ENCODE results near the gene POGZ. TPM values are rescaled to one million over a fixed set of nuclear protein-coding genes. Genes with fewer than 3 reads are reported as not detected.

POGZ gene
- total RNA-seq, 1 donor from 2014 or later, result 145 TPM

DNA sequence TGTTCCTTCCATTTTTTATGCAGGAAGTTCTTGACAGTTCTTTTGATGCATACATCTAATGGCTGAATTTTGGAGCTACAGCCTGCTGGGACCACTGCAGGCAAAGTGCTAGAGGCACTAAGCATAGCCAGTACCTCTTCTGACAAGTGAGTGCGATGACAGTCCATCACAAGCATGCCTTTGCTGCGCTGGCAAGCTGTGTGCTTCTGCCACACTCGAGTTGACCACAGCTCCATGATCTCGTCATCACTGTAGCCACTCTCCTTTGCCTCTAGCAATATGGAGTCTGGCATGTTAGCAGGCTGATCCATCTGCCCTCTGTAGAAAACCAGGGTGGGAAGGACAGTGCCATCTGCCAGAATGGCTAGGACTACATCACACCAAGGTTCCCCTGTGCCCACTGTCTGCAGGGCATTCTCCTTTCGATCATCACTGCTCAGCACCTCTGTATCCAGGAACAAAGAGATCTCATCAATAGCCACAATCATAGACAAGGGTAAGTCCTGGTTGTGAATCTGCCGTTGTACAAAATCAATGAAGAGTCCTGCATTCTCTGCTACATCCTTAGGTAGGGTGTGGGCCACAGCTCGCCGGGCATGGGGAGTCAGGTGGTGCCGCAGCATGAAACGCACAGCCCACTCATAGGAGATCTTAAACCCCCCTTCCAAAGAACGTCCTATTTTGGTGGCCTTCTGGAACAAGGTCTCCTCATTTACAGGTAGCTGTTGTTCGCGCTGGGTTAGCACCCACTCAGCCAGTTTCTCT, 53.9 kb downstream of the POGZ start:
- Mint-ChIP-seq H3K4me3 (peak overlapping the region; percentile 35), H3K4me1 (peaks cover 13% of the 10 kb centered on the region), H3K27me3 (ENCODE audit: low read depth) (no peaks in the 10 kb centered on the region), H3K36me3 (ENCODE audit: low read depth) (peaks cover 25% of the 10 kb centered on the region), H3K27ac (ENCODE audit: unreplicated experiment) (no peak overlapping the region), H3K9me3 (no peaks in the 10 kb centered on the region)
- DNase-seq (ENCODE audit: low read depth, low spot score), result no peak
- TF ChIP-seq, protein P1, sequence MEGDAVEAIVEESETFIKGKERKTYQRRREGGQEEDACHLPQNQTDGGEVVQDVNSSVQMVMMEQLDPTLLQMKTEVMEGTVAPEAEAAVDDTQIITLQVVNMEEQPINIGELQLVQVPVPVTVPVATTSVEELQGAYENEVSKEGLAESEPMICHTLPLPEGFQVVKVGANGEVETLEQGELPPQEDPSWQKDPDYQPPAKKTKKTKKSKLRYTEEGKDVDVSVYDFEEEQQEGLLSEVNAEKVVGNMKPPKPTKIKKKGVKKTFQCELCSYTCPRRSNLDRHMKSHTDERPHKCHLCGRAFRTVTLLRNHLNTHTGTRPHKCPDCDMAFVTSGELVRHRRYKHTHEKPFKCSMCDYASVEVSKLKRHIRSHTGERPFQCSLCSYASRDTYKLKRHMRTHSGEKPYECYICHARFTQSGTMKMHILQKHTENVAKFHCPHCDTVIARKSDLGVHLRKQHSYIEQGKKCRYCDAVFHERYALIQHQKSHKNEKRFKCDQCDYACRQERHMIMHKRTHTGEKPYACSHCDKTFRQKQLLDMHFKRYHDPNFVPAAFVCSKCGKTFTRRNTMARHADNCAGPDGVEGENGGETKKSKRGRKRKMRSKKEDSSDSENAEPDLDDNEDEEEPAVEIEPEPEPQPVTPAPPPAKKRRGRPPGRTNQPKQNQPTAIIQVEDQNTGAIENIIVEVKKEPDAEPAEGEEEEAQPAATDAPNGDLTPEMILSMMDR (conservative IDR thresholded peaks at IDR 0.05), result no peak

DNA sequence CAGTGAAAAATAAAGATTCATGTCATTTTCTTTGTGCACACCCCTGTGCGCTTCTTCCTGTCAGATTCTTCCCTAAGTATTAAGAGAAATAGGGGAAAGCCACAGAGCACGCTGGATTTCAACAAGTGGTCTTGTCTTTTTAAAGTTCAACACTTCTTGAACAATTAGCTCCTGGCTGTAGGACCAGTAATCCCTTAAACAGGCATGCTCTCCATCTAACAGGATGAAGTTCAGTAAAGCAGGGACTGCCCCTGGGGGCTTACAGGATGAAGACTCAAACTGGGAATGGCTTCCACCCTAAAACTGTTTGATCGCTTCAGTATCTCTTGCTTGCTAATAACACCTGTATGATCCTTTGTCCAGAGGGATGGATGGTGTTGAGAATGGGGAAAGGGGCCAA, 55.7 kb downstream of the POGZ start:
- Mint-ChIP-seq H3K4me1 (peaks cover 24% of the 10 kb centered on the region), H3K4me3 (peak overlapping the region; percentile 3), H3K36me3 (ENCODE audit: low read depth) (peaks cover 22% of the 10 kb centered on the region), H3K27me3 (ENCODE audit: low read depth) (no peaks in the 10 kb centered on the region), H3K9me3 (peaks cover 2% of the 10 kb centered on the region), H3K27ac (ENCODE audit: unreplicated experiment) (no peak overlapping the region)
- no peak for DNase-seq (ENCODE audit: low read depth, low spot score)
- TF ChIP-seq, protein P1 (conservative IDR thresholded peaks at IDR 0.05), result no peak

DNA sequence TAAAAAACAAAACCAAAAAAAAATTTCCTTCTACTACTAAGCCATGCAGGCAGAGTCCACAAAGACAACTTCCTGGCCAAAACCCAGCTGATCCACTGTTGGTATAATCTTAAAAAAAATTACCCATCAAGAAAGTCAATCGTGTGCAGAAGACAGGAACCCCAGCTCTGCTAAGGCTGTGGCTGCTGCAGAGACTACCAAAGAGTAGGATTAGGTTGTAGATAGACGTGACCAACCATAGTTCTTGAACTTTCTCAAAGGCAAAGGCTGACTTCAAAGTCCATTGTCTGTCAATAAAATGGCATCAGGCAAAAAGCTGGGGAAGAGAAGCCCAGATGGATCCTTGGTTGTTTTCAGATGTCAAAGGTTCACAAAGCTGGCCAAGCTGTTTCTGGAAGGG, 56.5 kb downstream of the POGZ start:
- H3K27me3 Mint-ChIP-seq (ENCODE audit: low read depth), result peaks cover 2% of the 10 kb centered on the region
- no peak for DNase-seq (ENCODE audit: low read depth, low spot score)
- TF ChIP-seq, protein P1 (conservative IDR thresholded peaks at IDR 0.05), result no peak
- peaks cover 22% of the 10 kb centered on the region for H3K36me3 Mint-ChIP-seq (ENCODE audit: low read depth)
- H3K4me3 Mint-ChIP-seq, result peak overlapping the region; percentile 90
- peaks cover 24% of the 10 kb centered on the region for H3K4me1 Mint-ChIP-seq
- H3K9me3 Mint-ChIP-seq, result peaks cover 2% of the 10 kb centered on the region
- H3K27ac Mint-ChIP-seq (ENCODE audit: unreplicated experiment), result no peak overlapping the region

DNA sequence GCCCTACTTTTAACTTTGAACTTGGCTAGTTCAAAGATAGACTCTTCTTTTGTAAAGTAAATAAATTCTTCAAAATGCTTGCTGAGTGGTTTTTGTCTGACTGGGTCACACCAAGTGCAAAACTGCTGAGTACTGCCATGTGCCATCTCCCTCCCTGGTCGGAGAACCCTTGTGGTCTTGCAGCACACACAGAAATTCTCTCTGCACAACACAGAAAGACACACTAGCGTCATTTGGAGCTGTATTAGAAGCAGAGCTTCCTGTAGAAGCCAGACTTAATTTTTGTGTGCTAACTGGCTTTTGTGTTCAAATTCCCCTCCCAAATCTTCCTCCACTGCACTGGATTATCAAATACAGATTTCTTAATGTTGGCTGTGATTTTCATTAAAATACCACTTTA, 57.4 kb downstream of the POGZ start:
- Mint-ChIP-seq H3K27ac (ENCODE audit: unreplicated experiment) (peak overlapping the region; percentile 59), H3K4me1 (peaks cover 24% of the 10 kb centered on the region), H3K4me3 (peak overlapping the region; percentile 90), H3K36me3 (ENCODE audit: low read depth) (peaks cover 22% of the 10 kb centered on the region), H3K9me3 (peaks cover 2% of the 10 kb centered on the region), H3K27me3 (ENCODE audit: low read depth) (peaks cover 3% of the 10 kb centered on the region)
- TF ChIP-seq, protein P1 (conservative IDR thresholded peaks at IDR 0.05), result no peak
- DNase-seq (ENCODE audit: low read depth, low spot score), result no peak

DNA sequence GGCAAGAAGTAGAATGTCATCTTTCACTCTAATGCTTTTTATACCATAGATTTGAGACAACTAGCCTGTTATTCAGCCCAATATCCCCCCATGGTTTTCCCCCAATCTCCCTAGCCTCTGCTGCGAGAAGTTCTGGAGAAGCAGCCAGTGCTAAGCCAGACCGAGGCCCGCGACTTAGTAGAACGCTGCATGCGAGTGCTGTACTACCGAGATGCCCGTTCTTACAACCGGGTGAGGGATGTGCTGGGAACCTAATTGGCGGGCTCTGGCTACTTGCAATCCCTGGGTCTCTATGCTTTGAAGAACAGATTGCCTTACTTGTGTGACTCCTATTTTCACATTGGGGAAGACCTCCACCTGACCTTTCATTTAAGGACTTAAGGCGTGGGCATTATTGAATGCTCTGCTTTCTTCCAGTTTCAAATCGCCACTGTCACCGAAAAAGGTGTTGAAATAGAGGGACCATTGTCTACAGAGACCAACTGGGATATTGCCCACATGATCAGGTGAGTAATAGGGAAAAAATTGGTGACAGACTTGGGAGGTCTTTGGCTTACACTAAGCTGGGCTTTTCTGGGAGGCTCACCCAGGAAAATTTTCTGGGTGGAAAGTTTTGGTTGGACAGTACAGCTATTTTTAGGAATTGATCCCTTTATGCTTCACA, 58.0 kb downstream of the POGZ start:
- peaks cover 3% of the 10 kb centered on the region for H3K27me3 Mint-ChIP-seq (ENCODE audit: low read depth)
- DNase-seq (ENCODE audit: low read depth, low spot score), result no peak
- peaks cover 2% of the 10 kb centered on the region for H3K9me3 Mint-ChIP-seq
- peaks cover 24% of the 10 kb centered on the region for H3K4me1 Mint-ChIP-seq
- H3K4me3 Mint-ChIP-seq, result peak overlapping the region; percentile 90
- H3K36me3 Mint-ChIP-seq (ENCODE audit: low read depth), result peaks cover 19% of the 10 kb centered on the region
- peak overlapping the region; percentile 73 for H3K27ac Mint-ChIP-seq (ENCODE audit: unreplicated experiment)
- TF ChIP-seq, protein P1 (conservative IDR thresholded peaks at IDR 0.05), result no peak
